GM23248 (cell line): Measurements from ENCODE around the gene CLTB.

Source experiments
- EZH2 ChIP-seq: fragments of 200-600 bp; sonication (generic); IDR thresholded peaks from 2 replicates; pipeline ENCODE4 v1.6.1; 2018; ENCODE audit warnings: antibody characterized with exemption, mild to moderate bottlenecking; ENCODE audit not compliant: insufficient read depth, poor library complexity, severe bottlenecking
- EZH2phosphoT487 ChIP-seq: fragments of 200-600 bp; sonication (generic); IDR thresholded peaks from 2 replicates; pipeline ENCODE4 v1.6.1; 2018; ENCODE audit warnings: antibody characterized with exemption, moderate library complexity, mild to moderate bottlenecking, low read depth; ENCODE audit not compliant: insufficient read depth

GRCh38 chr5:176450077-176450476 lies 33.7 kb upstream of the CLTB start:
- TF ChIP-seq EZH2phosphoT487 = no peak
- no peak for TF ChIP-seq EZH2
